Measurements from ENCODE around the gene NUMBL. TPM values are rescaled to one million over a fixed set of nuclear protein-coding genes. Genes with fewer than 3 reads are reported as not detected.

The NUMBL gene
- total RNA-seq, 4 donors from 2014 or later, result 20.5 to 38.2 (median 29.3) TPM

DNA sequence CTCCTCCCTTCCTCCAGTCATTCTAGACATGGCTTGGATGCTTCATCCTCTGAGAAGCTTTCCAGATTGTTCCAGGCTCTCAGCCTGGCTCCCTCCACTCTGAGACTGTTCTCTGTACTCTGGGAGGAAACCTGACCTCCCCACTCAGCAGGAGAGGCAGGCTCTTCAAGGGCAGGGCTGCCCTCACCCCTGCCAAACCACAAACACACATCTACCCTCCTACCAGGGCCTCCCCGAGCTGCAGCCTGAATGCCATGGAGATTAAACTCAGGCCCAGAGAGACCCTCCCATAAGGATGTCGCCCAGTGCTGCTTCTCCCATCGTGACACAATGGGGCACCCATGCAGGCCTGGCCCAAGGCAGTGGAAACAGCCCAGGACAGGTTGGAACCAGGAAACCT lies 16.2 kb downstream of the NUMBL start:
- TF ChIP-seq POLR2AphosphoS5 (IDR thresholded peaks at IDR 0.05) (no peak), EP300 (IDR thresholded peaks at IDR 0.05) (no peak), POLR2A (IDR thresholded peaks at IDR 0.05) (no peak)
- TF ChIP-seq, protein P1, sequence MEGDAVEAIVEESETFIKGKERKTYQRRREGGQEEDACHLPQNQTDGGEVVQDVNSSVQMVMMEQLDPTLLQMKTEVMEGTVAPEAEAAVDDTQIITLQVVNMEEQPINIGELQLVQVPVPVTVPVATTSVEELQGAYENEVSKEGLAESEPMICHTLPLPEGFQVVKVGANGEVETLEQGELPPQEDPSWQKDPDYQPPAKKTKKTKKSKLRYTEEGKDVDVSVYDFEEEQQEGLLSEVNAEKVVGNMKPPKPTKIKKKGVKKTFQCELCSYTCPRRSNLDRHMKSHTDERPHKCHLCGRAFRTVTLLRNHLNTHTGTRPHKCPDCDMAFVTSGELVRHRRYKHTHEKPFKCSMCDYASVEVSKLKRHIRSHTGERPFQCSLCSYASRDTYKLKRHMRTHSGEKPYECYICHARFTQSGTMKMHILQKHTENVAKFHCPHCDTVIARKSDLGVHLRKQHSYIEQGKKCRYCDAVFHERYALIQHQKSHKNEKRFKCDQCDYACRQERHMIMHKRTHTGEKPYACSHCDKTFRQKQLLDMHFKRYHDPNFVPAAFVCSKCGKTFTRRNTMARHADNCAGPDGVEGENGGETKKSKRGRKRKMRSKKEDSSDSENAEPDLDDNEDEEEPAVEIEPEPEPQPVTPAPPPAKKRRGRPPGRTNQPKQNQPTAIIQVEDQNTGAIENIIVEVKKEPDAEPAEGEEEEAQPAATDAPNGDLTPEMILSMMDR (IDR thresholded peaks at IDR 0.05), result no peak
- no peak for DNase-seq (ENCODE audit: low spot score in 2 of 2)
- no peak overlapping the region for H3K27ac ChIP-seq
- no peak overlapping the region for H3K4me3 ChIP-seq
- H3K27me3 ChIP-seq, result no peaks in the 10 kb centered on the region
- no CpG with 5 or more reads among the region's 3 CpGs for WGBS
- peaks cover 91% of the 10 kb centered on the region for H3K36me3 ChIP-seq
- no peaks in the 10 kb centered on the region for H3K9me3 ChIP-seq
- H3K4me1 ChIP-seq, result no peaks in the 10 kb centered on the region

DNA sequence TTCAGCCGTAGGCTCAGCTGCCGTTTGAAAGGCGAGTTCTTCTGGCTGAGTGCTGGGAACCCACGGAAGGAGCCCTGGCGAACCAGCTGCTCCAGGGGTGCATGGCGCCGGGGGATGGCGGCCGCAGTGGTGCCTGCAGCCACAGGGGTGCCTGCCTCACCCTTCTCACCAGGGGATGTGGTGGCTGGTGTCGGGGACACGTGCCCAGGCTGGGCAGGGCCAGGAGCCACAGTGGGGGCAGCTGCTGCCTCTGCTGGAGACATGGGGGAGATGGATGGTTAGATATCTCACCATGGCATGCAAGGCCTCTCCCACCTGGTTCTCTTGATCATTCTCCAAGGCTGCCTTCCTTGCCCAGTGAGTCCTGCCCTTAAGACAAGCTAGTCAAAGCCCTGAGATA lies 17.1 kb downstream of the NUMBL start:
- Histone ChIP-seq H3K4me1 (no peaks in the 10 kb centered on the region), H3K9me3 (no peaks in the 10 kb centered on the region), H3K27ac (no peak overlapping the region), H3K27me3 (no peaks in the 10 kb centered on the region), H3K4me3 (no peak overlapping the region), H3K36me3 (peaks cover 91% of the 10 kb centered on the region)
- no peak for DNase-seq (ENCODE audit: low spot score in 2 of 2)
- WGBS, result no CpG with 5 or more reads among the region's 11 CpGs
- TF ChIP-seq POLR2AphosphoS5 (IDR thresholded peaks at IDR 0.05) (no peak), POLR2A (IDR thresholded peaks at IDR 0.05) (no peak)

DNA sequence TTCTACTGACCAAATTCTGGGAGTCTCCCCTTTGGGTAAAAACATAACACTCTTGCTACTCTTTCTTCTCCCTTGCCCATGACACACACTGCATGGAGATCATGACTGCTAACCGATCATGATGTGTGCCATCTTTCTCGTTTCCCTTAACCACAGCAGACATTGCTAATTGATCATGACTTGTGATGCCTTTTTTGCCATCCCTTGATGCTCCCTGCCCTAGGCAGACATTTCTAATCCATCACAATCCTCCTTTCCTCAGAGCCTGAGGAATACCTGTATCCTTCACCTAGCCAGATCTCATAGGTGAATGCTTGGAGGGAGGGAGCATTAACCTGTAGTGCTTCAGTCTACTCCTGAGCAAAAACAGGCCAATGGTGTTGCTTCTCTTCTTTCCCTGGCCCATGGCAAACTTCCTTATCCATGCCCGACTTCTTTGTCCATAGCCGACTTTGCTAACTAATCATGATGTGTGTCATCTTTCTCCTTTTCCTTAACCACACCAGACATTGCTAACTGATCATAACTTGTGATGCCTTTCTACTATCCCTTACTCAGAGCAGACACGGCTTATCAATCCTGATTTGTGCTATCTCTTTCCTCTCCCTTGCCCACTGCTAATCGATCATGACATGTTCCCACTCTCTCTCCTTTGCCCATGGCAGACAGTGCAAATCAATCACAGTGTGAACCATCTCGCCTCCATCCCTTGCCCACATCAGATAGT lies 17.7 kb downstream of the NUMBL start:
- H3K36me3 ChIP-seq, result peaks cover 91% of the 10 kb centered on the region
- WGBS, result 89% methylated on average over 7 of the region's 7 CpGs
- H3K27ac ChIP-seq, result no peak overlapping the region
- no peak for TF ChIP-seq EP300 (IDR thresholded peaks at IDR 0.05)
- TF ChIP-seq, protein P1 (IDR thresholded peaks at IDR 0.05), result no peak
- TF ChIP-seq POLR2AphosphoS5 (IDR thresholded peaks at IDR 0.05), result no peak
- TF ChIP-seq POLR2A (IDR thresholded peaks at IDR 0.05), result no peak
- no peaks in the 10 kb centered on the region for H3K9me3 ChIP-seq
- H3K4me1 ChIP-seq, result no peaks in the 10 kb centered on the region
- no peaks in the 10 kb centered on the region for H3K27me3 ChIP-seq
- H3K4me3 ChIP-seq, result no peak overlapping the region
- DNase-seq (ENCODE audit: low spot score in 2 of 2), result no peak

DNA sequence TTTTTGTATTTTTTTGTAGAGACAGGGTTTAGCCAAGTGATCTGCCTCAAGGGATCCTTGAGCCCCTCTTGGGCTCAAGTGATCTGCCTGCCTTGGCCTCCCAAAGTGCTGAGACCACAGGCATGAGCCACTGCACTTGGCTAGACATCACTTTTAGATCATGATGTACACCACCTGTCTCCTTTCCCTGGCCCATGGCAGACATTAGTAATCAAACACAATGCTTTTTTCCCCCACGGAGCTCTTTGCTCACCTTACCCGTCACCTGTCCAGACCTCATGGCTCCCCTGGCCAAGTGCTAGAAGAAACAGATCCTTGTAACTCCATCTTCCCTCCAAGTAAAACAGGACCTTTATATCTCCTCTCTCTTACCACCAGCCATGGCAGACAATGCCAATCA lies 18.4 kb downstream of the NUMBL start:
- Histone ChIP-seq H3K4me3 (no peak overlapping the region), H3K4me1 (no peaks in the 10 kb centered on the region), H3K27me3 (no peaks in the 10 kb centered on the region), H3K36me3 (peaks cover 91% of the 10 kb centered on the region), H3K9me3 (no peaks in the 10 kb centered on the region), H3K27ac (no peak overlapping the region)
- WGBS, result 93% methylated on average over 2 of the region's 2 CpGs
- no peak for TF ChIP-seq POLR2AphosphoS5 (IDR thresholded peaks at IDR 0.05)
- TF ChIP-seq EP300 (IDR thresholded peaks at IDR 0.05), result no peak
- TF ChIP-seq, protein P1 (IDR thresholded peaks at IDR 0.05), result no peak
- no peak for TF ChIP-seq POLR2A (IDR thresholded peaks at IDR 0.05)
- no peak for DNase-seq (ENCODE audit: low spot score in 2 of 2)

DNA sequence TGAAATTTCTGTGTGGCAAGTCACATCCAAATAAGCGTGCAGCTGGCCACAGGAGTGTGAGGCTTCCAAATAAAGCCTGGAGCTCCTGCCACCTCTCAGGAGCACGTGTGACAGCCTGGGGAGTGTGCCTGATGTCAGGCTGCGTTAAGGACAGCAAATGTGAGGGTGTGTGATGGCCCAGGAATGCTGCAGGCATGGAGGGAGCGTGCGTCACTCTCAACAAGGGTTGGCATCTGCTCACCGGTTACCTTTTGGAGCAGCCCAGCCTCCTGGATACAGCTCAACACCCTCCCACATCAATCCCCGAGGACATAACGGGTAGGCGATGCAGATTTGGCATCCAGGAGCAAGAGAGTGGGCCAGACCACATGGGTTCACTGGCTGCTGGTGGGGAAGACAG lies 19.0 kb downstream of the NUMBL start:
- H3K27me3 ChIP-seq, result no peaks in the 10 kb centered on the region
- H3K4me3 ChIP-seq, result no peak overlapping the region
- no peak overlapping the region for H3K27ac ChIP-seq
- WGBS, result 58% methylated on average over 9 of the region's 9 CpGs
- DNase-seq (ENCODE audit: low spot score in 2 of 2), result no peak
- TF ChIP-seq EP300 (IDR thresholded peaks at IDR 0.05) (no peak), POLR2A (IDR thresholded peaks at IDR 0.05) (no peak)
- TF ChIP-seq, protein P1 (IDR thresholded peaks at IDR 0.05), result no peak
- H3K36me3 ChIP-seq, result peaks cover 85% of the 10 kb centered on the region
- no peaks in the 10 kb centered on the region for H3K9me3 ChIP-seq
- peaks cover 3% of the 10 kb centered on the region for H3K4me1 ChIP-seq

All from suprapubic skin (tissue), 4 donors.